Suppressor macrophage treated with lipopolysaccharide for 1 hour (primary cell): ENCODE data around the gene LTBR.
A peak's percentile ranks its signal among the peaks of the same experiment; 100 is the strongest.

Experiments used
- DNase-seq, 3 donors: peaks; one replicate each; pipeline ENCODE4 v3.0.0-alpha.2; 2020 to 2022

Gene LTBR

DNA sequence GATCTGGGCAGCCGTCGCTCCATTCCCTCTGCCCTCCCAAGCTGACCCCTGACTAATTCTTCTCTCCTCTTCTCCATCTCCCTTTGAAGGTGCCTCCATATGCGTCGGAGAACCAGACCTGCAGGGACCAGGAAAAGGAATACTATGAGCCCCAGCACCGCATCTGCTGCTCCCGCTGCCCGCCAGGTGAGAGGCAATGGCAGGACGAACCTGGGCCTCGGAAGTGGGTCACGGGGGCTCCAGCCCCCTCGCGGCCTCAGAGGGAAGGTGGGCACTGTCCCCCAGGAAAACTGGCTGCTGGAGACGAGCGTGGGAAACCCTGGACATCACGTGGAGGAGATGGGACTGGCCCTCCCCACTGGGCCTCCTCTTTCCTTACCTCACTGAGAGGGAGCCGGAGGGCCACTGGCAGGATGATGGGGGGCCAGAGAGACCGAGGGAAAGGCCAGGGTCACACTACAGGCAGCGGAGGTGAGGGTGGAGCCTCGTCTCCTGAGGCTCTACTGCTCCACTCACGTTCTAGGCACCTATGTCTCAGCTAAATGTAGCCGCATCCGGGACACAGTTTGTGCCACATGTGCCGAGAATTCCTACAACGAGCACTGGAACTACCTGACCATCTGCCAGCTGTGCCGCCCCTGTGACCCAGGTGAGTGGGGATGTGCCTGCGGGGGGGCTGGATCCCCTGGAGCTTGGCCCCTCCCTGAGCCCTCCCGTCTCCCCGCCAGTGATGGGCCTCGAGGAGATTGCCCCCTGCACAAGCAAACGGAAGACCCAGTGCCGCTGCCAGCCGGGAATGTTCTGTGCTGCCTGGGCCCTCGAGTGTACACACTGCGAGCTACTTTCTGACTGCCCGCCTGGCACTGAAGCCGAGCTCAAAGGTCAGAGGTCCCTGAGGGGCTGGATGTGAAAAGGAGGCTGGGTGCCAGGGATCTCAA lies 806 bp downstream of the LTBR start:
- no peak for DNase-seq

DNA sequence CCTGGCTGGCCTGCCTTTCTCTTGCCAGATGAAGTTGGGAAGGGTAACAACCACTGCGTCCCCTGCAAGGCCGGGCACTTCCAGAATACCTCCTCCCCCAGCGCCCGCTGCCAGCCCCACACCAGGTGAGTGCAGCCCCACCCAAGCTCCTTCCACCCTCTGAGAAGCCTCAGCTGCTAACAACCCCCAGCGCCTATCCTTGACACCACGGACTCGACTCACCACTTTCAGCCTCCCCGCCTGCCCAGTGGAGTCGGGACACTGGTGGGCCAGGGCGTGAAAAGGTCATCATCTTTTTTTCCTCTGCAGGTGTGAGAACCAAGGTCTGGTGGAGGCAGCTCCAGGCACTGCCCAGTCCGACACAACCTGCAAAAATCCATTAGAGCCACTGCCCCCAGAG lies 2.1 kb downstream of the LTBR start:
- no peak for DNase-seq

DNA sequence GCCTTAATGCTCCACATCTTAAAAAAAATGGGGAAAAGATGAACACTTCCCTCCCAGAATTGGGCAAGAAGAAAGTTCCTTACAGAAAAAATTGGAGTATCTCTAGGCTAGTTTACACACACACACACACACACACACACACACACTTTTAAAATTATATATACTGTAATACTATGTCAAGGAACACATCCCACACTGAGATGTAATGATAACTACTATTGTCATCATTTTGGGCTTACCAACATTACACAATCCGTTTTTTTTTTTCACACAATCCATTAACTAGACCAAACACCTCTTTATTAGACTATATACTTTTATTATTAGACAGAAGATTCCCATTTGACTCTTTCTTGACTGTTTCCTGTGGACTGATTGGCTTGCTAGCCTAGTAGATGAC lies 2.5 kb downstream of the LTBR start:
- peak; percentile 56 to 76 (median 71) for DNase-seq

DNA sequence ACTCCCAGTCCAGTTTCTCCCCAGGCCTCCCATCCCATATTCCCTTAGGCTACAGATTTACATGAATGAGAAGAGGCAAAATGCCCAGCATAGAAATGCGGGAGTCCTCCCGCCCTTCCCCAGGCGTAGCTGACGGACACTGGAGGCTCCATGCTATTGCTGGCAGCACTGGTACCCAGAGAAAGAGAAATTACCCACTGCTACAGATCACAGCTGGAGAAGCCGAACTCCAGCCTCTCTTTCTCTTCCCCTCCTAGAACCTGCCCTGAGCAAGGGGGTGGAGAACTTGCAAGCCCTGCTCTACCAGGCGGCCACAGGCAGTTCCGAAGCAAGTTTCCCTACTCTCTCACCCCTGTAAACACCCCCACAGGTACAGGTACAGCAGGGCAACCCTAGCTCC lies 3.6 kb downstream of the LTBR start:
- DNase-seq = no peak

DNA sequence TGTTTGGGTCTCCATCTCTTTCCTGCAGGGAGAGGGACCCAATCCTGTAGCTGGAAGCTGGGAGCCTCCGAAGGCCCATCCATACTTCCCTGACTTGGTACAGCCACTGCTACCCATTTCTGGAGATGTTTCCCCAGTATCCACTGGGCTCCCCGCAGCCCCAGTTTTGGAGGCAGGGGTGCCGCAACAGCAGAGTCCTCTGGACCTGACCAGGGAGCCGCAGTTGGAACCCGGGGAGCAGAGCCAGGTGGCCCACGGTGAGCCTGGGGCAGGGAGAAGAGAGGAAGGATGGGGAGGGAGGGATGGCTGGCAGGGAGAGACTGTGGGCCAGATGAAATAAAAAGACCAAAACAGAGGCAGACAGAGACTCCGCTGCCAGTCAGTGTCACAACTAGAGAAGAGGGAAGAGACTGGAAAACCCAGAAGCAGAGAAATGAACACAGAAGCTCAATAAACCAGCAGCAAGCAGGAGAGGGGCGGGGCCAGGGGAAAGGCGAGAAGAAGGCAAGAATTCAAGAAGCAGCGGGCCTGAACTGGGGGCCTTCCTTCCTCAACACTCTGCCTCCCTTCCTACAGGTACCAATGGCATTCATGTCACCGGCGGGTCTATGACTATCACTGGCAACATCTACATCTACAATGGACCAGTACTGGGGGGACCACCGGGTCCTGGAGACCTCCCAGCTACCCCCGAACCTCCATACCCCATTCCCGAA lies 6.3 kb downstream of the LTBR start:
- DNase-seq = no peak

DNA sequence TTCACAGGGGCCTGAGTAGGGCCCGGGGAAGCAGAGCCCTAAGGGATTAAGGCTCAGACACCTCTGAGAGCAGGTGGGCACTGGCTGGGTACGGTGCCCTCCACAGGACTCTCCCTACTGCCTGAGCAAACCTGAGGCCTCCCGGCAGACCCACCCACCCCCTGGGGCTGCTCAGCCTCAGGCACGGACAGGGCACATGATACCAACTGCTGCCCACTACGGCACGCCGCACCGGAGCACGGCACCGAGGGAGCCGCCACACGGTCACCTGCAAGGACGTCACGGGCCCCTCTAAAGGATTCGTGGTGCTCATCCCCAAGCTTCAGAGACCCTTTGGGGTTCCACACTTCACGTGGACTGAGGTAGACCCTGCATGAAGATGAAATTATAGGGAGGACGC lies 7.1 kb downstream of the LTBR start:
- no peak for DNase-seq

DNA sequence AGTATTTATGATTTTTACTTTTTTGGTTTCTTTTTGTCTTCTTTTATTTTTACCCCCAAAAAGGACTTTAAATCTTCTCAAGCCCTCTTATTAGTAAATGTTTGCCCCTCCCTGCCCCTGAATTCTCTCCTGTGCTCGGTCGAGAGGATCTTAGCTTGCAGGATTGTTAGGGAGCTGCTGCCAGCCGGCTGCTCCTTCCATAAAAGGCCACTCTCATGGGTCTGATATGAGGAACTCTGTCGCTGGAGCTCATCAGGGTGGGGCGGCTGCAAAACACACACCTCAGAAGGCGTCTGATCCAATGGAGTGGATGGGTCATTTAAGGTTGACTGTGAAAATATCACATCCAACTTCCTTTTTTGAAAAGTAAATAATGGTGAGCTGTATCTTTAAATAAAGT lies 8.5 kb downstream of the LTBR start:
- DNase-seq = peak in 2 of 3 donors; percentile 39 to 41

DNA sequence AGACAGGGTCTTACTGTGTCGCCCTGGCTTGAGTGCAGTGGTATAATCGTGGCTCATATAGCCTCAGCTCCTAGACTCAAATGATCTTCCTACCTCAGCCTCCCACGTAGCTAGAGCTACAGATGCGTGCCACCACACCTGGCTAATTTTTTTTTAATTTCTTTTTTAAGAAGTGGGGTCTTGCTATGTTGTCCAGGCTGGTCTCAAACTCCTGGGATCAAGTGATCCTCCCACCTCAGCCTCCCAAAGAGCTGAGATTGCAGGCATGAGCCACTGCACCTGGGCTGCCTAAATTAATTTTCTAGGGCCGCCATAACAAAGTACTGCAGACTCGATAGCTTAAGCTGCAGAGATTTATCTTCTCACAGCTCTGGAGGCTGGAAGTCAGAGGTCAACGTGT lies 9.1 kb downstream of the LTBR start:
- no peak for DNase-seq

DNA sequence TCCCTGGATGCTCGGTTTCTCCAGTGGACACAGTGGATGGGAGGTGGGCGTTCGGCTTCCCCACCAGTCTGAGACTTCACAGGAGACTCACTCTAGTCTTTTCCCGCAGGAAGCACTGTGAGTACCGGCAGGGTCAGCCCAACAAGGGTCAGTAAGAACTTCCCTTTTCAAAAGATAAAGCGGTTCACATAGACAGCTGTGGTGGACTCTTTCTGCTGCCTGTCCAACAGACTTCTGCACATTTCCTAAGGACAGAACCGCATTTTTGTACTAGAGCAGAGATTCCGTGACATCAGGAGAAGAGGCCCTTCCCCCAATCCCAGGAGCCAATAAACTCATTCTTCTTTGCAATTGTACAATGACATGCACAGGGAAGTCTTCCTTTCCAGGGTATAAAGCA lies 10.4 kb downstream of the LTBR start:
- DNase-seq = peak; percentile 29 to 32 (median 31)

DNA sequence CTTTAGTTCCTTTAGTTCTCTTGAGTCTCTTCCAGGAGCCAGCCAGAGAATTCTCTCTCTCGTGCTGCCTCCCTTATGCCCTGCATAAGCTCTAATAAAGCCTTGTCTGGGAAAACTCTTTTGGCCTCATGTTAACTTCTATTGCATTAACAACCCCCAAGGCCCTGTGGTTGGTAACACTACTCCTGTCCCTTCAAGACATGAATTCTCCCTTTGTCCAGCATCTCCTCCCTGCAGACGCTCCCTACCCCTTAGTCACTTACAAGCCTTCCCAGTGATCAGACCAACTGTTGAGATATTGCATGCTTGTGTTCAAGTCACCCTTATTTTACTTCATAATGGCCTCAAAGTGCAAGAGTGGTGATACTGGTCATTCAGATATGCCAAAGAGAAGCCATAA lies 12.1 kb downstream of the LTBR start:
- DNase-seq = no peak

DNA sequence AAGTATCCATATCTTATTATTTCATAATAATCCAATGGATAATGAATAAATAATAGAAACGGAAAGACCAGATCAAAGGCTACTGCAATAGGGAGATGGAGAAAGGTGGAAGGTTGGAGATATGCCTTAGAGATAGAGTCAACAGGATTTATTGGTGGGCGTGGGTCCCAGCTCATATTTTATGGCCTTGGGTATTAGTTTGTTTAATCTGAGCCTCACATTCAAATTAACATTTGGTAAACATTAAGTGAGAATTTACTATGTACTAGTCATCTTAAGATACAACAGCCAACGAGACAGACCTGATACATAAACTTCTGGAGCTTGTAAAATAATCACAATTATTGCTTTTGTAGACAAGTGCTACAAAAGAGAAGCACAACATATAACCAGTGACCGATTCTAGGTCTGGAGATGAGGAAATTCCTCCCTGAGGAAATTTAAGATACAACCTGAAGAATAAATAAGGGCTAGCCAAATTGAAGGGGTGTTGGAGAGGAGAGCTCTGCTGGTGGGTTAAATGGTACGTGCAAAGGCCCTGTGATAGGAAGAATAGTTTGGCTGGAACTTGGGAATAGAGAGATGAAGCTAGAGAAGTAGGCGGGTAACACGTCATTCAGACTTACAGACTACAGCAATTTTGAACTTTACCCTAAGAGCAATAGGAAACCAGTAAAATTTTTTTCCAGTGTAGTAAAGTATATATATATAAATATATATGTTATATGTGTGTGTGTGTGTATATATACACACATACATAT lies 16.1 kb downstream of the LTBR start:
- no peak for DNase-seq

DNA sequence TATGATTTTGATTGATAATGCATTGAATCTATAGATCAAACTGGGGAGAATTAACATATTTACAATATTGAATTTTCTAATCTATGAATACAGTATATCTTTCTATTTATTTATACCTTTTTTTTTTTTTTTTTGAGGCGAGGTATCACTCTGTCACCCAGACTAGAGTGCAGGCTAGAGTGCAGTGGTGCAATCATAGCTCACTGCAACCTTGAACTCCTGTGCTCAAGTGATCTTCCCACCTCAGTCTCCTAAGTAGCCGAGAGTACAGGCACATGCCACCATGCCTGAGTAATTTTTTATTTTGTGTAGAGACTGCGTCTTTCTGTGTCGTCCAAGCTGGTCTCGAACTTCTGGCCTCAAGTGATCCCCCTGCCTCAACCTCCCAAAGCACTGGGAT lies 20.4 kb downstream of the LTBR start:
- no peak for DNase-seq

DNA sequence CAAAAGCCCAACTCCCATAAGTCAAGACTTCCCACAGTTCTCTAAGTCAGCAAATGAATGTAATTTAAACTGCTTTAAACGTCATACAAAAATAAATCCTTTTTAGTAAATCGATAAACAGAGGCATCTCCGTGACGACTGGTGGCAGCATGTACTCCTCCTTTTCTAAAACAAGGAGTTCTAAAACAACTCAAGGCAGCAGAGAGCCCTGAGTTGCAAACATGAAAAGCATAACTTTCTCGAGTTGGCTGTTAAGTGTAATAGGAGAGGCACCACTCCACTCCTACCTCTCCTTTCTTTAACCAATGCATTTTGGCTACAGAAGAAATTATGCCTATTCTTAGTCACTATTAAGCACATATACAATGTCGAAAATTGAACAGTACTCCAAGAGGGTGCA lies 22.0 kb downstream of the LTBR start:
- no peak for DNase-seq

DNA sequence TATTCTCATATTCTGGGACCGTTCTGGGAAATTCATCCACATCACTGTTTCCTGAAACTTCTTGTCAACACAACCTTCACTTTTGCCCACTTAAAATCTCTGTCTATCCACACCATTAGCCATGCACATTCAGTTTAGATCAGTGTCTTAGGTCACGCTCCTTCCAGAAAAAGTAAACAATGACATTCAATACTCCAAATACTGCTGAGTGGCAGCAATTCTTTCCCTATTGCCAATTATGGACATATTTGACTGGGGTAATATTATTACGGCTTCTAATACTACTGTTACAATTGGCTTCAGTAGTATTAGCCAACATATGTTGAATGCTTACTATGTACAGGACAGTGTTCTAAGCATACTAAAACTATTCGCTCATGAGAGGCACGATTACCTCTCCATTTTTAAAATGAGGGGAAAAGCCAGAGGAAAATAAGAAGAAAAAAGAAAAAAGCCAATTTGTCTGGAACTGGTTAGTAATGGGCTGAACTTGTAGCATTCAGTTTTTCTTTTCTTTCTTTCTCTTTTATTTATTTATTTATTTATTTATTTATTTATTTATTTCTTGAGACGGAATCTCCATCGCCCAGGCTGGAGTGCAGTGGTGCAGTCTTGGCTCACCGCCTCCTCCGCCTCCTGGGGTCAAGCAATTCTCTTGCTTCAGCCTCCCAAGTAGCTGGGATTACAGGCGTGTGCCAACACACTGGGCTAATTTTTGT lies 23.4 kb downstream of the LTBR start:
- peak in 1 of 3 donors; percentile 8 for DNase-seq

DNA sequence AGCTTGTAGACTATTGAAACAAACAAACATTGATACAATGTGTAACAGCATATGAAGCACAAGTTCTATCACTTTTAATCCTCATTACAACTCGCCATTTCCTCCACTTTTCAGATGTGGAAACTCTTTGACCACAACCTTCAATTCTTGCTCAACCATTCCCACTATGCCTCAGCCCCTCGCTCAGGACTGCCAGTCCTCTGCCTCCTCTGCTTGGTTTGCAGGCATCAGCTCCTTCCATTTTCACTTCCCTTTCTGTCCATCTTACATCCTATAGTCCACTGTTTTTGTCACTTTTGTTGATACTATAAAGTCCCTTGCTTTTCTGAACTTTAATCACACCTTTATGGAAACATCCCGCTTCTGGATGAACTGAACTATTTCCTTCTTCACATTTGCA lies 32.6 kb downstream of the LTBR start:
- peak; percentile 75 to 87 (median 83) for DNase-seq

DNA sequence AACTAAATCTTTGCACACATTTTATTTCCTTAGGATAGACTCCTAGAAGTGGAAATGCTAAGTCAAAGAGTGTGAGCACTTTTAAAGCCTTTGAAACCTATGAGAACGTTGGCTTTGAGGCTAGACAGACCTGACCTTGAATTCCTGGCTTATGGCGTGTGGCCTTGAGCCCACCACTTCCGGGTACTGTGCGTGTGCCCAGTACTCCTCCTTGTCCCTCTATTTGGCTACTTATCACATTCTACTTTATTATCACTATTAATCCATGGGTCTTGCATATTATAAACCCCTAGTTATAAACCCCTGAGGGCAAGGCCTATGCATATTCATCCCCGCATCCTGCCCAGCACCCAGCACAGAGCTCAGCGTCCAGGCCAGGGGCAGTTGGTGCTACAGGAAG lies 34.8 kb downstream of the LTBR start:
- DNase-seq = no peak

DNA sequence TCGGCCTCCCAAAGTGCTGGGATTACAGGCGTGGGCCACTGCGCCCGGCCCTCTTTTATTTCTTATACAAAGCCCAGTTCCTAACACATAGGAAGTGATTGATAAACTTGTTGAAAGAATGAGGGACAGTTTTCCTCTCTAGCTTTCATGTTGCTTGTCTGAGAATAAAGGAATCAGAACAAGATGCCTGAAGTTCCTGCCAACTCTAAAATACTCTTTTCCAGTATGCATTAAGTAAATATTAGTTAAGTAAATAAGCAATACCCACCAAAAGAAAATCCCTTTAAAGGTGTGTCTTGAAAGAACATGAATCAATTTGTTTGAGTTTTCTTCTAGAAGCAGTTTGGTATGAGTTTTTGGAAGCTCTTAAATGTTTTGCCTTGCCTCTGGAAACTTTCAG lies 36.4 kb downstream of the LTBR start:
- DNase-seq = no peak

DNA sequence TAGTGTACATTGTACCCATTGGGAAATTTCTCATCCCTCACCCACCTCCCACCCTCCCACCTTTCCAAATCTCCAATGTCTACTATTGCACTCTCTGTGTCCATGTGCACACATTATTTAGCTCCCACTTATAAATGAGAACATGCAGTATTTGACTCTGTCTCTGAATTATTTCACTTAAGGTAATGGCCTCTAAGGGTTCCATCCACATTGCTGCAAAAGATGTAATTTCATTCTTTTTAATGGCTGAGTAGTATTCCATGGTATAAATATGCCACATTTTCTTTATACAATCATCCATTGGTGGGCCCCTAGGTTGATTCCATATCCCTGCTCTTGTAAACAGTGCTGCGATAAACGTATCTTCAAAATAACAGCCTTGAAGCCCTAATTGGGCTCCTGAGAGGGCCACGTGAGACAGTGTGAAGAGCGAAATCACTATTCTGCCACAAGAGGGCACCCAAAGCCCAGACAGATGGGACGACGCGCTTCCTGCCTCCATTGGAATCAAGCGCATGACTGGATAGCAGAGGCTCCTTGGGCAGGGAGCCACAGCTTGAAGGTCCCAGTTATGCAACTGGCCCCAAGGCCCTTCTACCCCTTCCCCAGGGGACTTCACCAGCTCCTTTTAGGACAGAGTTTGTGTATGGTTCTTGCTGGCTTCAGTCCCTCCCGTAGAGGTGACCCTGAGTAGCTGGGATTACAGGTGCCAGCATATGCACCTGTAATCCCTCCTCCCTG lies 39.5 kb downstream of the LTBR start:
- peak; percentile 94 to 98 (median 97) for DNase-seq

DNA sequence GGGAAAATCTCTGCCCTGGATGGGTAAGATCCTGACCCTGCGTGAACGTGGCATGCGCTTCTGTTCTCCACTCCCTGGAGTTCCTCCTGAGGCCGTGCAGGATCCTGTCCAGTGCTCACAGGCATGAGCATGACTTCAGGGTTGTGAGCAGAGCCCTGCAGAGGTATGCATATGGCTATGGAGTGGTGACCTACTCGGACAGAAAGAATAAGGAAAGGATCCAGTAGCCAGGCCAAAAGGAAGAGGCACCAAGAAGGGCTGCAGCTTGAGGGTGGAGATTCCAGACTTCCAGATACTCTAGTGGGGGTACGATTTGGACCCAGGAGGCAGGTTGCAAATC lies 40.0 kb downstream of the LTBR start:
- DNase-seq = no peak

DNA sequence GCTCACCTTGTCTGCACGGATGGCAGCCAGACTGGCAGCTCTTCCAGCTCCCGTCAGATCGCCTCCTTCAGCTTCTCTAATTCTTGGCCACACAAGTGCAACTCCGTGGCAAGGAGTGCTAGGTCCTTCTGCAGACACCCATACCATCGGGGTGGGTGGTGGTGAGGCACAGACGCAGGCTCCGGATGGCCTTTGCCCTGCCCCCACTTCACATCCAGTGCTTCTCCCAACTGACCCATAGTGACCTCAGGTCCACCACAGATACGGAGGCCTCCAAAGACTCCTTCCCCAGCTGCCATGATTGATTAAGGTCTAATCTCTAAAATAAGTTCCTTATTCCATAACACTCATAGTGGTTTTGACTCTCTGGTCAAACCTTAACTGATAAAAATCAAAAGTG lies 40.9 kb downstream of the LTBR start:
- no peak for DNase-seq

DNA sequence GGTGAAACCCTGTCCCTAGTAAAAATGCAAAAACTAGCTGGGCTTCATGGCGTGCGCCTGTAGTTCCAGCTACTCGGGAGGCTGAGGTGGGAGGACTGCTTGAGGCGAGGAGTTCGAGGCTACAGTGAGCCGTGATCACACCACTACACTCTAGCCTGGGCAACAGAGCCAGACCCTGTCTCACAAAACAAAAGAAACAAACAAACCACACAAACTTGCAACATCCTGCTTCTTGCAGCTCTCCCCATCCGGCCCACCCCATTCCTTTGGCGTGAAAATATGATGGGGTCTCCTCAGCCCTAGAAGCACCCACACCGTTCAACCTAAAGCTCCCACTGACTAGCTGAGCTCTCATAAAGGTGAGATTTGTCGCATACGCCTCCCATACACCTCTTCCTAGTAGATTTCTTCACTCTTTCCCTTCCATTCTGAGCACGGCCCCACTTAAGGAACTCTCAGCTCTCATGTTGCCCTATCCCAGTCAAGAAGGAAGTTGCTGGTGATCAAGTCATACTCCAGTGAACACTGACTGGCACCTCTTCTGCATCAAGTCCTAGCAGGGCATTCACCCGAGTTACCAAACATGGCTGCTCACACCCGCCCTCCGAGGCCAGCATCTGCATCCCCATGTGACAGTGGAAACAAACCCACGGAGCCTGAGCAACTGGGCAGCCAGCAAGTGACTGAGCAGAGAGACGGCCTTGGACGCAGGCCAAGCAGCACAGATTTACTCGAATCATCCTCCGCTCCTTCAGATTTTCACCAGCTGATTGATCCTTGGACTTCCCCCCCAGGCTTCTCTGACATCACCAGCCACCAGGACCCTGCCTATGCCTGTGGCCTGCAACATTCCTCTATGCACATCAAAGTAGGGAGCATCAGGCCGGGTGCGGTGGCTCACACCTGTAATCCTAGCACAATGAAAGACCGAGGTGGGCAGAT lies 41.9 kb downstream of the LTBR start:
- DNase-seq = peak; percentile 64 to 87 (median 81)
